Measurements from ENCODE around the gene CDK19. TPM values are rescaled to one million over a fixed set of nuclear protein-coding genes. Genes with fewer than 3 reads are reported as not detected.

Gene CDK19
- total RNA-seq, 3 donors from 2014 or later (not counting 1 experiment from before 2014, with no cell fraction given) = 21.2 to 30.8 (median 25.9) TPM

DNA sequence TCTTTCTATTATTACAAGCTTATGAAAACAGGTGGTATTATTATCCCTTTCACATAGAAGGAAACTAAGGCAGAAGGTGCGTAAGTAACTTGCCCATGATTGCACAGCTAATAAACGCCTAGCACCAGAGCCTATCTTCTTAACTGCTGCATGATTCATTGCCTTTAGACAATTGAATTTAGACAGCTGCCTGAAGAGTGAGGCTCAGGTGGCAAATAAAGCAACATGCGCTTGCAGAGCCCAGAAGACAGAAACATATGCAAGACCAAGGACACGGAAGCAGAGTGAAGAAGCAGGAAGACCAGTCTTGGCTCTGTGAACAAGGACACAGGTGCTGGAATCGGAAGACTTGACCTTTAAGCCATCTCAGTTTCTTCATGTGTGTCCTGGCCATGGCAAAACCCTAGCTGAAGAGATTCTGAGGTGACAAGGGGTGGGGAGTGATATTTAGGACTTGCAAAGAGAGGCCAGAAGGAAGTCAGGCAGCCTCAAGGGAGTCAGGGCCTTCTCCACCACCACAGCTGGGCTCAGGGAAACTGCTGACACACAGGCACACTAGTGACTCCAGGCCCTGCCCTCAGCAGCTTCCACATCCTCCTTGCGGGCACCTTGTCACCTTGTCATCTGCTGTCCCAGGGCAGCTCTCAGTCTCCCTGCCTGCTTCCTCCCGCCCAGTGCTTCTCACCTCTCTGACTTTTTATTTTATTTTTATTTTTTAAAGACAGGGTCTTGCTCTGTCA lies 247.1 kb downstream of the CDK19 start:
- DNase-seq = peak in 1 of 2 donors; percentile 16
- H3K27me3 Mint-ChIP-seq (ENCODE audit: low read depth in 2 of 2) = no peaks in the 10 kb centered on the region
- no peaks in the 10 kb centered on the region for H3K36me3 Mint-ChIP-seq

DNA sequence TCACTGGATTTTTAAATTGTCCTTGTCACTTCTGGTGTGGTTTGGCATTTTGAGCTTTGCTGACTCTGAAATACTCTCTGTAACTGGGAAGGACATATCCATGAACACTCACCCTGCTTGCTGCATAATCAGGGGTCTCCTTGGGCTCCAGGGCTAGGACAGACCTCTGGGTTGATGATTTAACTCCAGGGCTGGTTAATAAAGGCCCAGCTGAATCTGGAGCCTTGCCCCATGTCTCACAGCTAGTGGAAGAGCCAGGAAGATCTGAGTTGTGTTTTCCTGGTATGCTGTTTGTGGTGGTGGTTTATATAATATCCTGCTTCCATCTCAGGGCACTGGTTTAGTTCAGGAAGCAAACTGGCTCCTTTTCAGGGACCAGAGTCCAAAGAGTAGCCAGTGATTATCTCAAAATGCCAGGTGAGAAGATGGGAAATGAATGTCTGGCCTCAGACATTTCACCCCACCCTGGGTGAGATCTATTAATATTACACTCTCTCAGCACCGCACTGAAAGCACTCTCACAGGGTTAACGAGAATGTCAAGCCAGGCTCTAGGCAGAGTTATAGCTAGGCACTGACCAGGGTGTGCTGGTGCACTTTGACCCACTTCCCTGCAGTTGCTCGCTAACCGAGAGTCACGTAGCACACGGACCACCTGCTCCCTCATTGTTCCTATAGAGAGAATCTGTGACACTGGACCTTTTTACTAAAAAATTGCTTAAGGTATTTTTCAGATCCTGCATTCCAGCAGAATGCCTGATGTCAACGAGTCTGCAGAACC lies 248.7 kb downstream of the CDK19 start:
- H3K4me3 Mint-ChIP-seq = no peak overlapping the region
- ATAC-seq = no peak

More for the DNA sequence above, 247.1 kb downstream of the CDK19 start:
- intact Hi-C loops (cut with micrococcal nuclease) = no loop called here
- no peak overlapping the region for H3K27ac Mint-ChIP-seq
- Histone ChIP-seq H3K9me3 (ENCODE audit: control insufficient read depth, insufficient read depth, low read length) (no peaks in the 10 kb centered on the region), H3K27ac (ENCODE audit: low read length) (no peak overlapping the region), H3K27me3 (ENCODE audit: control insufficient read depth, insufficient read depth, low read length) (no peaks in the 10 kb centered on the region), H3K4me3 (ENCODE audit: low read length) (no peak overlapping the region), H3K4me1 (ENCODE audit: control insufficient read depth, insufficient read depth, low read length) (no peaks in the 10 kb centered on the region), H3K36me3 (ENCODE audit: control insufficient read depth, insufficient read depth, low read length) (no peaks in the 10 kb centered on the region)
- no peaks in the 10 kb centered on the region for H3K4me1 Mint-ChIP-seq
- TF ChIP-seq, protein P1, sequence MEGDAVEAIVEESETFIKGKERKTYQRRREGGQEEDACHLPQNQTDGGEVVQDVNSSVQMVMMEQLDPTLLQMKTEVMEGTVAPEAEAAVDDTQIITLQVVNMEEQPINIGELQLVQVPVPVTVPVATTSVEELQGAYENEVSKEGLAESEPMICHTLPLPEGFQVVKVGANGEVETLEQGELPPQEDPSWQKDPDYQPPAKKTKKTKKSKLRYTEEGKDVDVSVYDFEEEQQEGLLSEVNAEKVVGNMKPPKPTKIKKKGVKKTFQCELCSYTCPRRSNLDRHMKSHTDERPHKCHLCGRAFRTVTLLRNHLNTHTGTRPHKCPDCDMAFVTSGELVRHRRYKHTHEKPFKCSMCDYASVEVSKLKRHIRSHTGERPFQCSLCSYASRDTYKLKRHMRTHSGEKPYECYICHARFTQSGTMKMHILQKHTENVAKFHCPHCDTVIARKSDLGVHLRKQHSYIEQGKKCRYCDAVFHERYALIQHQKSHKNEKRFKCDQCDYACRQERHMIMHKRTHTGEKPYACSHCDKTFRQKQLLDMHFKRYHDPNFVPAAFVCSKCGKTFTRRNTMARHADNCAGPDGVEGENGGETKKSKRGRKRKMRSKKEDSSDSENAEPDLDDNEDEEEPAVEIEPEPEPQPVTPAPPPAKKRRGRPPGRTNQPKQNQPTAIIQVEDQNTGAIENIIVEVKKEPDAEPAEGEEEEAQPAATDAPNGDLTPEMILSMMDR (IDR thresholded peaks at IDR 0.05) = no peak
- 67% methylated on average over 7 of the region's 7 CpGs for WGBS (ENCODE audit: insufficient coverage)
- no peak overlapping the region for H3K4me3 Mint-ChIP-seq
- no peak for ATAC-seq
- H3K9me3 Mint-ChIP-seq = no peaks in the 10 kb centered on the region

GRCh38 chr6:110564703-110565421 lies 250.4 kb downstream of the CDK19 start:
- H3K9me3 Mint-ChIP-seq = no peaks in the 10 kb centered on the region
- 93% methylated on average over 5 of the region's 6 CpGs for WGBS (ENCODE audit: insufficient coverage)
- Histone ChIP-seq H3K4me3 (ENCODE audit: low read length) (no peak overlapping the region), H3K27ac (ENCODE audit: low read length) (no peak overlapping the region), H3K4me1 (ENCODE audit: control insufficient read depth, insufficient read depth, low read length) (peaks cover 15% of the 10 kb centered on the region), H3K9me3 (ENCODE audit: control insufficient read depth, insufficient read depth, low read length) (no peaks in the 10 kb centered on the region), H3K27me3 (ENCODE audit: control insufficient read depth, insufficient read depth, low read length) (no peaks in the 10 kb centered on the region), H3K36me3 (ENCODE audit: control insufficient read depth, insufficient read depth, low read length) (no peaks in the 10 kb centered on the region)
- ATAC-seq (no peak), DNase-seq (no peak)
- peaks cover 7 to 10% of the 10 kb centered on the region in 2 donors for H3K4me1 Mint-ChIP-seq
- TF ChIP-seq, protein P1 (IDR thresholded peaks at IDR 0.05) = no peak
- no peaks in the 10 kb centered on the region for H3K27me3 Mint-ChIP-seq (ENCODE audit: low read depth in 2 of 2)
- intact Hi-C loops (cut with micrococcal nuclease) = no loop called here
- H3K36me3 Mint-ChIP-seq = no peaks in the 10 kb centered on the region
- no peak overlapping the region for H3K4me3 Mint-ChIP-seq
- no peak overlapping the region for H3K27ac Mint-ChIP-seq

More for the DNA sequence above, 248.7 kb downstream of the CDK19 start:
- no peak overlapping the region for H3K27ac Mint-ChIP-seq
- Histone ChIP-seq H3K4me3 (ENCODE audit: low read length) (no peak overlapping the region), H3K4me1 (ENCODE audit: control insufficient read depth, insufficient read depth, low read length) (peaks cover 1% of the 10 kb centered on the region), H3K27ac (ENCODE audit: low read length) (no peak overlapping the region), H3K27me3 (ENCODE audit: control insufficient read depth, insufficient read depth, low read length) (no peaks in the 10 kb centered on the region), H3K9me3 (ENCODE audit: control insufficient read depth, insufficient read depth, low read length) (no peaks in the 10 kb centered on the region), H3K36me3 (ENCODE audit: control insufficient read depth, insufficient read depth, low read length) (no peaks in the 10 kb centered on the region)
- DNase-seq = no peak
- intact Hi-C loops (cut with micrococcal nuclease) = no loop called here
- WGBS (ENCODE audit: insufficient coverage) = 93% methylated on average over 7 of the region's 7 CpGs
- TF ChIP-seq, protein P1 (IDR thresholded peaks at IDR 0.05) = no peak
- no peaks in the 10 kb centered on the region for H3K4me1 Mint-ChIP-seq
- H3K9me3 Mint-ChIP-seq = no peaks in the 10 kb centered on the region
- no peaks in the 10 kb centered on the region for H3K36me3 Mint-ChIP-seq
- no peaks in the 10 kb centered on the region for H3K27me3 Mint-ChIP-seq (ENCODE audit: low read depth in 2 of 2)

All from natural killer cell (primary cell).